GM12875 (cell line): ENCODE data around the gene SCARB1.

Experiments
- H3K4me3 ChIP-seq: one replicate; pipeline ENCODE4 v1.5.1; 2011; ENCODE audit warnings: low read depth, low read length, control low read depth
- CTCF ChIP-seq: IDR thresholded peaks from 2 replicates; pipeline ENCODE4 v1.5.1; 2011; ENCODE audit warnings: low read depth, mild to moderate bottlenecking, control low read depth, inconsistent platforms, low read length, moderate library complexity, borderline replicate concordance; ENCODE audit not compliant: insufficient read depth

SCARB1 gene

DNA sequence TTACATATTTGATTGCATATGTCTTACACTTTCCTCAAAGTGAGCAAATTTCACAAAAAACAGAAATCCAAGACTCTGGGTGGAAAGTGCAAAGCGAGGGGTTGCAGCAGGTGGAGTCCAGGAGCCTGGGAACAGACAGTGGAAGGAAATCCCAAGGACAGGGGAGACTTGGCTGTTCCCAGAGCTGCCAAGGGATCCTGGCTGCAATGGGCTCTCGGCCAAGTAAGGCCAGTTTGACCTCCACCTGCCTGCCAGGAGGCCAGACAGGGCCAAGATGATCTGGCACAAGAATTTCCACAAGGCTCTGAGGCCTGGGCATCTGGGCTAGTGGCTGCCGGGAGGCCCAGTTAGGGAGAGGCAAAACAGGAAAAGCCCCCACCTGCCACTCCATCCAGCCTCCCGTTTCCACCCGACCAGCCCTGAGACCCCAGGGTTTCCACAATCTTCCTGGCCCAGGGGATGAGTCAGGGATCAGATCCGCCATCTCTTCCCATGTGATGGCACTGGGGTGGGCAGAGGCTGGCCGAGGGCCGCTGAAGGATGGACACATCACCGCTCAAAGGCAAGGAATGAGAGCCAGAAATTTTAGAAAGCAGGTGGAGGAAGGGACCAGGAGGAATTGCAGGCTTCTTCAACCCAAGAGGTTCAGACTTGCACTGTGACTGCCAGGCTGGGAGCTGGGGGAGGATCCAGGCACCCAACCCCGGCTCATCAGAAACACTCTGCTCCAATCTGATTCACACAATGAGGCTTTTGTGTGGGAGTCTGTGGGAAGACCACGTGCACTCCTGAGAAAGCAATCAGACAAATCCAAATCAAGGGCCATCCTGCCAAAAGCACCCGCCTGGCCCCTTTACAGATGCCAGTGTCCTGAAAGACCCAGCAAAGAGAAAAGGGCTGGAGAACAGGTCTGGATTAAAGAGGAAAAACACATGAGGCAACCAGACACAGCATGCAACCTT lies 16.3 kb downstream of the SCARB1 start:
- no peak for TF ChIP-seq CTCF

GRCh38 chr12:124844411-124845397 lies 19.0 kb downstream of the SCARB1 start:
- no peak for TF ChIP-seq CTCF
- H3K4me3 ChIP-seq = no peak overlapping the region

More for the DNA sequence above, 16.3 kb downstream of the SCARB1 start:
- H3K4me3 ChIP-seq = no peak overlapping the region

DNA sequence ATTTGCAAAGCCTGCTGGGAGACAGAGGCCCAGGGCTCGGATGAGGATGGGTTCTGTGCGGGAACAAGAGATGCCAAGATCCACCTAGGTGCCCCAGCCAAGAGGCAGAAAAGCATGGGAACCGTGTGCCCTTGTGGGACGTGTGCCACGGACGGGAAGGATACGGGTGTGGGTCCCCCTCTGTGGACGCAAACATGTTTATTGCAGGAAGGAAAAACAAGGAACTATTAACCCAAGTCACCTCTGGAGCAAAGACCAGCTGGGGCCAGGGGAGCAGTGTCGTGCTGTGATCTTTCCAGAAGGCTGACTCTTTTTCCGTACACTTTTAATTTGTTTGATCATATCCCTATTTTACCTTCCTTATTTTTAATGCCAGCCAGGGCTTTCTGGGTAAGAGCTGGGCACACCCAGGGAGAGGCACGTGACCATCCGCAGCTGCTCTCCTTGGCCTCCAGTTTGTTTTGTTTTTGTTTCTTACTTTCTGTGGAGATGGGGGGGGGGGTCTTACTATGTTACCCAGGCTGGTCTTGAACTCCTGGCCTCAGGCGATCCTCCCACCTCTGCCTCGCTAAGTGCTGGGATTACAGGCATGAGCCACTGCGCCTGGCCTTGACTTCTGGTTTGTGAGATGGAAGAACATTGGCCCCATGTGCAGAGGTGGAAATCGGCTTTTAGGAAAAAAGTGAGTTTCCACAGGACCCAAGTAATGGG lies 20.7 kb downstream of the SCARB1 start:
- no peak overlapping the region for H3K4me3 ChIP-seq
- TF ChIP-seq CTCF = no peak

GRCh38 chr12:124842073-124842749 lies 21.5 kb downstream of the SCARB1 start:
- no peak overlapping the region for H3K4me3 ChIP-seq
- TF ChIP-seq CTCF = no peak

DNA sequence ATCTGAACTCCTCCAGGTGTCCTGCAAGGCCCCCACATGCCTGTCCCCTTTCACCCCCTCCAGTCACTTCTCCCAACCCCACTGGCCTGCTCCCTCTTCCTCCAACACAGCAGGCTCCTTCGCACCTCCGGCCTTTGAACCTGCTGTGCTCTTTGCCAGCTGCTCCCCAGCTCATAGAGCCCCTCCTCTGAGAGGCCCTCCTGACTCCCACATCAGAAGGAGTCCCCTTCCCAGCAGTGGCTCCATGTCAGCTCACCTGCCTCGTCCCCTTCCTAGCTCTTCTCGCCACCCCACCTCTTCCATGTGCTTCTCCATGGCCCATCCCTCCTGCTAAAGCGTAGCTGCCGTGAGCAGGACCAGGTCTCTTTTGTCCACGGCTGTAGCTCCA lies 22.1 kb downstream of the SCARB1 start:
- no peak for TF ChIP-seq CTCF
- H3K4me3 ChIP-seq = no peak overlapping the region

GRCh38 chr12:124837958-124838803 lies 25.5 kb downstream of the SCARB1 start:
- TF ChIP-seq CTCF = no peak
- H3K4me3 ChIP-seq = no peak overlapping the region
